Peyer's patch (tissue), 4 donors: ENCODE results near the gene PRSS48.

ENCODE experiments used
- POLR2A ChIP-seq, 2 donors: fragments of 450-650 bp; IDR thresholded peaks; one replicate each; pipeline ENCODE4 v1.5.1; 2017; ENCODE audit warnings: antibody characterized with exemption in 2 of 2, mild to moderate bottlenecking in 2 of 2, moderate library complexity in 2 of 2
- TF ChIP-seq, protein P1 (sequence below), 6 experiments: fragments of 450-650 bp in 4 of 6; fragments of 200-600 bp in 2 of 6; sonication (generic) in 1 of 6; IDR thresholded peaks; one replicate each; pipeline ENCODE4 v1.5.1; 2017 to 2019; ENCODE audit warnings: antibody characterized with exemption in 6 of 6, mild to moderate bottlenecking in 3 of 6, moderate library complexity in 1 of 6

GRCh38 chr4:151318307-151319006 lies 41.5 kb downstream of the PRSS48 start:
- TF ChIP-seq, protein P1, sequence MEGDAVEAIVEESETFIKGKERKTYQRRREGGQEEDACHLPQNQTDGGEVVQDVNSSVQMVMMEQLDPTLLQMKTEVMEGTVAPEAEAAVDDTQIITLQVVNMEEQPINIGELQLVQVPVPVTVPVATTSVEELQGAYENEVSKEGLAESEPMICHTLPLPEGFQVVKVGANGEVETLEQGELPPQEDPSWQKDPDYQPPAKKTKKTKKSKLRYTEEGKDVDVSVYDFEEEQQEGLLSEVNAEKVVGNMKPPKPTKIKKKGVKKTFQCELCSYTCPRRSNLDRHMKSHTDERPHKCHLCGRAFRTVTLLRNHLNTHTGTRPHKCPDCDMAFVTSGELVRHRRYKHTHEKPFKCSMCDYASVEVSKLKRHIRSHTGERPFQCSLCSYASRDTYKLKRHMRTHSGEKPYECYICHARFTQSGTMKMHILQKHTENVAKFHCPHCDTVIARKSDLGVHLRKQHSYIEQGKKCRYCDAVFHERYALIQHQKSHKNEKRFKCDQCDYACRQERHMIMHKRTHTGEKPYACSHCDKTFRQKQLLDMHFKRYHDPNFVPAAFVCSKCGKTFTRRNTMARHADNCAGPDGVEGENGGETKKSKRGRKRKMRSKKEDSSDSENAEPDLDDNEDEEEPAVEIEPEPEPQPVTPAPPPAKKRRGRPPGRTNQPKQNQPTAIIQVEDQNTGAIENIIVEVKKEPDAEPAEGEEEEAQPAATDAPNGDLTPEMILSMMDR (IDR thresholded peaks at IDR 0.05), result no peak
- TF ChIP-seq POLR2A (IDR thresholded peaks at IDR 0.05), result no peak
